Stomach (tissue), 9 donors: ENCODE data around the gene EPN2. TPM values are rescaled to one million over a fixed set of nuclear protein-coding genes. Genes with fewer than 3 reads are reported as not detected.

Experiments
- DNase-seq, 2 donors: peaks; one replicate each; pipeline versions ENCODE4 v3.0.0 to v3.0.0-alpha.2; 2013 to 2019
- H3K27ac ChIP-seq, 5 donors: fragments of 200-600 bp in 4 of 5; sonication (generic) in 4 of 5; one replicate each; pipeline ENCODE4 v1.5.1; 2013 to 2019; ENCODE audit warnings: mild to moderate bottlenecking in 1 of 5, moderate library complexity in 1 of 5
- H3K27me3 ChIP-seq, 3 donors: fragments of 200-600 bp; sonication (generic); one replicate each; pipeline ENCODE4 v1.5.1; 2017 to 2019; ENCODE audit warnings: mixed run types in 1 of 3
- H3K36me3 ChIP-seq, 4 donors: fragments of 200-600 bp; sonication (generic); 1 replicate in 3 of 4; 2 replicates in 1 of 4; pipeline ENCODE4 v1.5.1; 2016 to 2019
- H3K4me1 ChIP-seq, 4 donors: fragments of 200-600 bp; sonication (generic); one replicate each; pipeline ENCODE4 v1.5.1; 2016 to 2019
- H3K4me3 ChIP-seq, 4 donors: fragments of 200-600 bp; sonication (generic) in 3 of 4; one replicate each; pipeline ENCODE4 v1.5.1; 2016 to 2019; ENCODE audit warnings: mild to moderate bottlenecking in 1 of 4
- H3K9me3 ChIP-seq, 4 donors: fragments of 200-600 bp; sonication (generic); one replicate each; pipeline ENCODE4 v1.5.1; 2016 to 2019
- EP300 ChIP-seq: sonication (generic); formaldehyde crosslinking; IDR thresholded peaks from one replicate; pipeline ENCODE4 v1.6.1; 2017; ENCODE audit warnings: antibody characterized with exemption
- POLR2A ChIP-seq, 4 donors: fragments of 450-650 bp; IDR thresholded peaks; one replicate each; pipeline ENCODE4 v1.6.1; 2016; ENCODE audit warnings: antibody characterized with exemption in 4 of 4, control low read depth in 2 of 4, mild to moderate bottlenecking in 1 of 4, moderate library complexity in 1 of 4
- POLR2AphosphoS5 ChIP-seq, 3 donors: sonication (generic); formaldehyde crosslinking; IDR thresholded peaks; one replicate each; pipeline ENCODE4 v1.6.1; 2016; ENCODE audit warnings: antibody characterized with exemption in 3 of 3
- WGBS, 5 donors: extraction: QIAGEN DNeasy Blood & Tissue Kit in 3 of 5; methylation state at CpG; one replicate each; pipeline versions ENCODE4 v1.1.5 to v1.1.7; 2013 to 2018; 5-methylcytosine and 5-hydroxymethylcytosine counted together
- intact Hi-C: fragments of 100-400 bp; cut with DNase I; formaldehyde crosslinking; loops from one replicate; pipeline ENCODE4 v1.15.1; 2023; ENCODE audit warnings: low total_unique reads
- polyA plus RNA-seq, 3 donors: library from polyadenylated mRNA; stranded (reverse); fragments of 200-250 nt; gene quantifications; one replicate each; pipeline ENCODE4 v1.2.3, GENCODE V29; 2013
- total RNA-seq, 5 donors: library from RNA; depleted of rRNA; stranded (reverse); fragments of >200 nt; gene quantifications; one replicate each; pipeline versions ENCODE4 v1.1.0 to v1.2.3, GENCODE V29; 2014 to 2016
- TF ChIP-seq, protein P1 (sequence below), 7 experiments: fragments of 450-650 bp in 4 of 7; fragments of 200-600 bp in 3 of 7; sonication (generic) in 3 of 7; IDR thresholded peaks; one replicate each; pipeline ENCODE4 v1.5.1; 2016 to 2019; ENCODE audit warnings: antibody characterized with exemption in 7 of 7, control low read depth in 2 of 7, mild to moderate bottlenecking in 1 of 7
- donor health status: healthy with polysubstance abuse.
- donor health status: Bipolar disorder and iron deficiency.
- donor health status: healthy.

The EPN2 gene
- total and polyA plus RNA-seq, 8 donors = 10.7 to 71.9 (median 25.7) TPM

DNA sequence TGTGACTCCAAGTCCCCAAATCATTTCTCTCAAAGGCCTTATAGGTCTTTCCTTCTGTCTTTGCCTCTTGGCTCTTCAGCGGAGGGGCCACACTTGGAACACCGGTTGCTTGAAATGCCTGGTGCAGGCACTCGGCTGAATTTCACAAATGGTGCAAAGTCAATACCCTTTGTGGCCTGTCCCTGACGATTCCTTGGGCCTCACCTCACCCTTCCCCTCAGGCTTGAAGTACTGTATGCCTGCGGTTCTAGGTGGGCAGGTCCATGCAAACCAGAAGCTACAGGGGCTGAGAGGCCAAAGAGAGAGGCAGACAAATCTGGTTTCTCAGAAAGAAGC is 129.4 kb downstream of the EPN2 start:
- H3K4me1 ChIP-seq = peaks cover 0 to 37% (median 12%) of the 10 kb centered on the region in 4 donors
- H3K9me3 ChIP-seq = no peaks in the 10 kb centered on the region
- no peaks in the 10 kb centered on the region for H3K36me3 ChIP-seq
- WGBS, 5 donors = 76 to 86% (median 81%) methylated on average over 5 of the region's 5 CpGs
- intact Hi-C loops = loop anchor here (5.0 to 10.0 kb wide), 2 partner anchors 81 to 398 kb away; no protein-coding TSS in a partner anchor
- TF ChIP-seq, protein P1, sequence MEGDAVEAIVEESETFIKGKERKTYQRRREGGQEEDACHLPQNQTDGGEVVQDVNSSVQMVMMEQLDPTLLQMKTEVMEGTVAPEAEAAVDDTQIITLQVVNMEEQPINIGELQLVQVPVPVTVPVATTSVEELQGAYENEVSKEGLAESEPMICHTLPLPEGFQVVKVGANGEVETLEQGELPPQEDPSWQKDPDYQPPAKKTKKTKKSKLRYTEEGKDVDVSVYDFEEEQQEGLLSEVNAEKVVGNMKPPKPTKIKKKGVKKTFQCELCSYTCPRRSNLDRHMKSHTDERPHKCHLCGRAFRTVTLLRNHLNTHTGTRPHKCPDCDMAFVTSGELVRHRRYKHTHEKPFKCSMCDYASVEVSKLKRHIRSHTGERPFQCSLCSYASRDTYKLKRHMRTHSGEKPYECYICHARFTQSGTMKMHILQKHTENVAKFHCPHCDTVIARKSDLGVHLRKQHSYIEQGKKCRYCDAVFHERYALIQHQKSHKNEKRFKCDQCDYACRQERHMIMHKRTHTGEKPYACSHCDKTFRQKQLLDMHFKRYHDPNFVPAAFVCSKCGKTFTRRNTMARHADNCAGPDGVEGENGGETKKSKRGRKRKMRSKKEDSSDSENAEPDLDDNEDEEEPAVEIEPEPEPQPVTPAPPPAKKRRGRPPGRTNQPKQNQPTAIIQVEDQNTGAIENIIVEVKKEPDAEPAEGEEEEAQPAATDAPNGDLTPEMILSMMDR (IDR thresholded peaks at IDR 0.05) = no peak
- TF ChIP-seq EP300 (no peak), POLR2A (IDR thresholded peaks at IDR 0.05) (no peak), POLR2AphosphoS5 (IDR thresholded peaks at IDR 0.05) (no peak)
- H3K27me3 ChIP-seq = no peaks in the 10 kb centered on the region
- no peak overlapping the region for H3K27ac ChIP-seq
- no peak overlapping the region for H3K4me3 ChIP-seq
- DNase-seq = no peak

DNA sequence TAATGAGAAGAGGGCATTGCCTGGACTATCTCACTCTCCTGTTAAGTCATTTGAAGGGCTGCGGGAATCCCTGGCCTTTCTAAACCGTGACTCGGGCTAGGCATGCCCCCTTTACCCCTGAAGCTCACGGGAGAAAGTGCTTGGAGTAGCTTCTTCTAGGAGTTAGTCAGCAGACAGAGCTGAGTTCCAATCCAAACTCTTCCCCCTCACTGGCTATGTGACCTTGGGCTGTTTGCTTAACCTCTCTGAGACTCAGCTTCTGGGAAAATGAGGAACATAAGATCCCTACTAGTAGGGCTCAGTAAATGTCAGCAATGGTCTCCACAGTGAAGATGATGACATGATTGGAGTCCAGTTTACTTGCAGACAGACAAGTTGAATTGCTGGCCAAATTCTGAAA is 131.1 kb downstream of the EPN2 start:
- no peaks in the 10 kb centered on the region for H3K9me3 ChIP-seq
- H3K36me3 ChIP-seq = no peaks in the 10 kb centered on the region
- TF ChIP-seq POLR2A (IDR thresholded peaks at IDR 0.05) (no peak), EP300 (no peak), POLR2AphosphoS5 (IDR thresholded peaks at IDR 0.05) (no peak)
- TF ChIP-seq, protein P1 (IDR thresholded peaks at IDR 0.05) = no peak
- H3K27me3 ChIP-seq = no peaks in the 10 kb centered on the region
- no peak for DNase-seq
- no peak overlapping the region for H3K4me3 ChIP-seq
- intact Hi-C loops = loop anchor here (5.0 to 10.0 kb wide), 2 partner anchors 79 to 397 kb away; no protein-coding TSS in a partner anchor
- H3K4me1 ChIP-seq = peaks cover 0 to 25% (median 2%) of the 10 kb centered on the region in 4 donors
- no peak overlapping the region for H3K27ac ChIP-seq
- 80 to 90% (median 87%) methylated on average over 4 of the region's 4 CpGs for WGBS, 5 donors

DNA sequence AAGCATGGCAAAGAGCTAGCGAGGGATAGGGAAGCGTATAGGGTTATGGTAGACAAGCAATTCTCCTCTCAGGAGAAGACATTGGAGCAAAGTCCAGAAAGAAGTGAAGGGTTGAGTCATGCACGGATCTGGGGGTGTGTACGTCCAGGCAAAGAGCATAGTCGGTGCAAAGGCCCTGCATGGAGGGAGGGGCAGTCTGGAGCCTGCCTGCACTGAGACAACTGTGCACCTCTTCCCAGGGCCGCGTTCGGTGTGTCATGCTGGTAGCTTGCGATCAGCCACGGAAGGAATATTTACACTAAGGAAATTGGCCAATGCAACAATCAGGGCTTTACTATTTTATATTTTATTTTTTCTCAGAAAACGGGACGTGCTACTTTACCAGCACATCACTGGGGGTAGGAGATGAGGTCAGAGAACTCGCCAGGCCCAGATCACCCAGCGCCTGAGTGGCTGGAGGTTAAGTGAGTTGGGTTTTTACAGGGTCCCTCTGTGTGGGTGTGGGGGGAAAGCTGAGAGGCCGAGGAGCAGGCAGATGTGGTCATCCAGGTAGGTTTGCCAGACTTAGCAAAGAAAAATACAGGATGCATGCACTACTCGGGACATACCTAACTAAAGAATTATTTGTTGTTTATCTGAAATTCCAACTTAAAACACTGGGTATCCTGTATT is 132.1 kb downstream of the EPN2 start:
- Histone ChIP-seq H3K27me3 (no peaks in the 10 kb centered on the region), H3K4me1 (peaks cover 0 to 24% (median 0%) of the 10 kb centered on the region in 4 donors), H3K36me3 (no peaks in the 10 kb centered on the region), H3K27ac (no peak overlapping the region), H3K9me3 (no peaks in the 10 kb centered on the region), H3K4me3 (no peak overlapping the region)
- intact Hi-C loops = loop anchor here (5.0 to 10.0 kb wide), 2 partner anchors 78 to 396 kb away; no protein-coding TSS in a partner anchor
- WGBS, 5 donors = 83 to 88% (median 86%) methylated on average over 16 of the region's 16 CpGs
- no peak for DNase-seq
- TF ChIP-seq EP300 (no peak), POLR2A (IDR thresholded peaks at IDR 0.05) (no peak)
- TF ChIP-seq, protein P1 (IDR thresholded peaks at IDR 0.05) = no peak

DNA sequence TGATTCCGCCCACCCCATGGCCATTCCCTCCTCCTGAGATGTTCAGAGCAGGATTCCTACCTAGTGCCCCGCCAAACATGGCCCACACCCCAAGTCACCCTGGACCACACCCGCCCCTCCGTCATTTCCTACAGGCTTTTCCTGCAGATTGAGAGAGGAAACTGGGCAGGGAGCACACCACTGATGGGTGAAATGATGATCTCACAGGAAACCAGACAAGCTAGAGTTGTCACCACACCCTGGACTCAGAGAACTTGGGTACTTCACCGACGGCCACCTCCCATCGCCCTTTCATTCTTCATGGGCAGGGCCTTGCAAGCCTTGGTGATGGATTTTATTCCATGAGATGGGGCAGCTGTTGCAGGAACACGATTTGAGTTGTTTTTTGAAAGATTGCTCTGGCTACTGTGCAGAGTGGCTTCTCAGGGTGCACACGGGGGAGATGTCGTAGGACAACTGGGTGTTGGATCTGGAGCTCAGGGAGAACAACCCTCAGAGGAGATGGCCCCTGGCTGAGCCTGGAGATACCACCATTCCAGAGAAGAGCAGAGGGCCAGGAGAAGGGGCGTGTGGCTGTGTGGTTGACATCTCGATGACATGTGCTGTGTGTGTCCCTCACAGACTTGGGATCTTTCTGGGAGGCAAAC is 132.8 kb downstream of the EPN2 start:
- Histone ChIP-seq H3K9me3 (no peaks in the 10 kb centered on the region), H3K4me3 (no peak overlapping the region), H3K27me3 (no peaks in the 10 kb centered on the region), H3K27ac (no peak overlapping the region), H3K36me3 (no peaks in the 10 kb centered on the region), H3K4me1 (peaks cover 0 to 24% (median 0%) of the 10 kb centered on the region in 4 donors)
- intact Hi-C loops = loop anchor here (5.0 to 10.0 kb wide), 2 partner anchors 77 to 395 kb away; no protein-coding TSS in a partner anchor
- peak in 1 of 2 donors; percentile 44 for DNase-seq
- 70 to 82% (median 76%) methylated on average over 12 of the region's 12 CpGs for WGBS, 5 donors
- TF ChIP-seq EP300 (no peak), POLR2AphosphoS5 (IDR thresholded peaks at IDR 0.05) (no peak), POLR2A (IDR thresholded peaks at IDR 0.05) (no peak)
- TF ChIP-seq, protein P1 (IDR thresholded peaks at IDR 0.05) = no peak
